ENCODE data around the gene MTFMT. TPM values are rescaled to one million over a fixed set of nuclear protein-coding genes. Genes with fewer than 3 reads are reported as not detected.

The MTFMT gene
- total RNA-seq, 2 experiments from 2014 or later = 19.0 to 19.9 TPM

Other genes starting within 250 kb of the MTFMT start
- 10 to 100 TPM; 30.0 to 36.3 TPM for gene PIF1, start 204.0 kb downstream of the MTFMT start, total RNA-seq
- gene PLEKHO2, start 187.7 kb downstream of the MTFMT start, total RNA-seq = 10 to 100 TPM; 11.4 to 13.3 TPM
- 1 to 10 TPM in 1 of 2 experiments, under 1 TPM in 1; 0.81 to 1.0 TPM for gene ANKDD1A, start 117.7 kb downstream of the MTFMT start, total RNA-seq
- gene SPG21, start 39.7 kb downstream of the MTFMT start, total RNA-seq = 10 to 100 TPM; 74.1 to 79.1 TPM
- not detected for gene SLC51B, start 15.7 kb upstream of the MTFMT start, total RNA-seq
- gene RASL12, start 38.4 kb upstream of the MTFMT start, total RNA-seq = not detected
- gene KBTBD13, start 47.1 kb upstream of the MTFMT start, total RNA-seq = not detected
- gene UBAP1L, start 85.6 kb upstream of the MTFMT start, total RNA-seq = 1 to 10 TPM; 2.7 to 3.2 TPM
- gene PDCD7, start 104.2 kb upstream of the MTFMT start, total RNA-seq = 10 to 100 TPM; 16.6 to 24.8 TPM
- gene CLPX, start 155.7 kb upstream of the MTFMT start, total RNA-seq = 10 to 100 TPM; 65.2 to 73.7 TPM
- gene CILP, start 181.8 kb upstream of the MTFMT start, total RNA-seq = not detected